ENCODE measurements around the gene SH3BGR. TPM values are rescaled to one million over a fixed set of nuclear protein-coding genes. Genes with fewer than 3 reads are reported as not detected.

Gene SH3BGR
- total and polyA plus RNA-seq, 2 donors (not counting 3 experiments of a cell fraction or from before 2014, with no cell fraction given): 1.1 TPM; not detected in 1

GRCh38 chr21:39479164-39479813, 27.5 kb downstream of the SH3BGR start:
- TF ChIP-seq GATA2 (IDR thresholded peaks at IDR 0.05; ENCODE audit: insufficient read depth, insufficient read length, low read depth, low read length) (no peak), FOS (IDR thresholded peaks at IDR 0.05; ENCODE audit: borderline replicate concordance, insufficient read depth, low read length) (no peak), POLR2AphosphoS5 (IDR thresholded peaks at IDR 0.05; ENCODE audit: insufficient read depth, low read depth, low read length) (no peak), MYC (IDR thresholded peaks at IDR 0.05; ENCODE audit: low read depth, low read length) (no peak)
- TF ChIP-seq, protein P1, sequence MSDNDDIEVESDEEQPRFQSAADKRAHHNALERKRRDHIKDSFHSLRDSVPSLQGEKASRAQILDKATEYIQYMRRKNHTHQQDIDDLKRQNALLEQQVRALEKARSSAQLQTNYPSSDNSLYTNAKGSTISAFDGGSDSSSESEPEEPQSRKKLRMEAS (IDR thresholded peaks at IDR 0.05; ENCODE audit: insufficient read depth, insufficient read length): no peak
- TF ChIP-seq, protein P2, sequence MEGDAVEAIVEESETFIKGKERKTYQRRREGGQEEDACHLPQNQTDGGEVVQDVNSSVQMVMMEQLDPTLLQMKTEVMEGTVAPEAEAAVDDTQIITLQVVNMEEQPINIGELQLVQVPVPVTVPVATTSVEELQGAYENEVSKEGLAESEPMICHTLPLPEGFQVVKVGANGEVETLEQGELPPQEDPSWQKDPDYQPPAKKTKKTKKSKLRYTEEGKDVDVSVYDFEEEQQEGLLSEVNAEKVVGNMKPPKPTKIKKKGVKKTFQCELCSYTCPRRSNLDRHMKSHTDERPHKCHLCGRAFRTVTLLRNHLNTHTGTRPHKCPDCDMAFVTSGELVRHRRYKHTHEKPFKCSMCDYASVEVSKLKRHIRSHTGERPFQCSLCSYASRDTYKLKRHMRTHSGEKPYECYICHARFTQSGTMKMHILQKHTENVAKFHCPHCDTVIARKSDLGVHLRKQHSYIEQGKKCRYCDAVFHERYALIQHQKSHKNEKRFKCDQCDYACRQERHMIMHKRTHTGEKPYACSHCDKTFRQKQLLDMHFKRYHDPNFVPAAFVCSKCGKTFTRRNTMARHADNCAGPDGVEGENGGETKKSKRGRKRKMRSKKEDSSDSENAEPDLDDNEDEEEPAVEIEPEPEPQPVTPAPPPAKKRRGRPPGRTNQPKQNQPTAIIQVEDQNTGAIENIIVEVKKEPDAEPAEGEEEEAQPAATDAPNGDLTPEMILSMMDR (IDR thresholded peaks at IDR 0.05; ENCODE audit: extremely low read depth in 1 of 2, insufficient read depth in 1 of 2, low read depth in 1 of 2, low read length in 2 of 2): no peak
- Histone ChIP-seq H3K9me3 (replicated peaks; ENCODE audit: control insufficient read depth, insufficient read depth, low read length) (no peaks in the 10 kb centered on the region), H3K36me3 (ENCODE audit: control insufficient read depth in 2 of 2, extremely low read depth in 1 of 2, insufficient read depth in 2 of 2, low read length in 2 of 2) (no peaks in the 10 kb centered on the region), H3K27ac (ENCODE audit: insufficient read depth, low read depth, low read length) (no peak overlapping the region), H2AFZ (ENCODE audit: low read depth, low read length) (no peak overlapping the region), H3K4me3 (replicated peaks in 1 of 3; ENCODE audit: insufficient read depth in 1 of 3, low read depth in 1 of 3, low read length in 3 of 3) (no peak overlapping the region), H3K4me2 (ENCODE audit: insufficient read depth, low read length) (no peak overlapping the region), H3K9me1 (replicated peaks; ENCODE audit: control insufficient read depth, extremely low read depth, insufficient read depth, low read length) (no peaks in the 10 kb centered on the region), H3K4me1 (ENCODE audit: control insufficient read depth, extremely low read depth, insufficient read depth, low read length) (no peaks in the 10 kb centered on the region), H4K20me1 (replicated peaks; ENCODE audit: control insufficient read depth, extremely low read depth, insufficient read depth, low read length) (no peaks in the 10 kb centered on the region), H3K9ac (replicated peaks; ENCODE audit: extremely low read depth, insufficient read depth, low read length) (no peak overlapping the region), H3K27me3 (ENCODE audit: control insufficient read depth in 2 of 2, insufficient read depth in 2 of 2, low read length in 2 of 2) (peaks cover 0 to 6% of the 10 kb centered on the region in 2 experiments), H3K79me2 (ENCODE audit: control insufficient read depth, insufficient read depth, low read length) (no peaks in the 10 kb centered on the region)
- no TSS peak for BruUV-seq (replicated peaks)
- FAIRE-seq (no peak), DNase-seq (ENCODE audit: low read depth, low spot score) (no peak)
- dilution Hi-C loops (cut with MboI; ENCODE audit: extremely low pct_ligation_motif_present, low sequenced_read_pairs) (no loop called here), intact Hi-C loops (cut with micrococcal nuclease) (no loop called here)
- POLR2A ChIA-PET: no interaction called here
- CTCF ChIA-PET: no interaction called here

Data from endothelial cell of umbilical vein (primary cell).